GM21390 (cell line): Measurements from ENCODE around the gene SPON1.

Source experiments
- ATAC-seq: cut with Tn5 transposase; IDR thresholded peaks from one replicate; pipeline ENCODE4 v1.9.1; 2021; ENCODE audit not compliant: unreplicated experiment

The SPON1 gene

DNA sequence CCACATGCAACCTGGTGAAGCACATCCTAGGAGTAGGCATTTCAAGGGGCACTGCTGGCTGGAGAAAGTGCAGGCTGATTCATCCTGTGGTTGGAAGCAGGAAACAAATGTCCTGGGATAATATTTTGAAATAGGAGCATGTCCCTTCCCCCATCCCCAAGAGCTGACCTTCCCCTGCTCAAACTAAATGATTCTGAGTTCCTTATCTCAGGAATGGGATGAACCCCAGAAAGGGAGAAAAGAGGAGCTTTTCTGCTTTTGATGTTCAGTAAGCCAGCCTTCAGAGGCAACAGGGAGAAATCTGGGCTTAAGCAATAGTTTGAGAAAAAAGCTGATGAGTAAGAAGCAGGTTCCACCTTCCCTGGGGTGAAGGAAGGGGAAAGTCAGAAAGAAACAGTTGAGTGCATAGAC lies 19.5 kb upstream of the SPON1 start:
- ATAC-seq, result no peak

- no peak for ATAC-seq
These were observed 18.5 kb upstream of the SPON1 start for GRCh38 chr11:13944016-13944415.

- no peak for ATAC-seq
These were observed 17.6 kb upstream of the SPON1 start for GRCh38 chr11:13944911-13945425.

DNA sequence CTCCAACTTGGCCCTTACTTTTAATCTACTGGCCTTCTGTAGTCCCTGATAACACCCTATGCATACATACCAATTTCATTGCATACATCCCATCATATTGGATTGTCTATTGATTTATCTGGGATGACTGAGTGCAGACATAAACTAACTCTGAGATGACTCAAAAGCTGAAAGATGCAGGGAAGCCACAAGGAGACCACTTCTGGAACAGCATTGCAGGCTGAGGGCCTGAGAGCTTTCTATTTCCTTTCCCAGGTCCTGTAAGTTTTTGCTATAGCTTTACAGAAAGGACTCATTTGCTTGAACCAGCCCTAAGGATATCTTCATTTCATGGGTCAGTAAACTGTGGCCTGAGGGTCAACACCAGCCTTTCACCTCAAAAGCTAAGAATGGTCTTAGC lies 15.1 kb upstream of the SPON1 start:
- no peak for ATAC-seq

DNA sequence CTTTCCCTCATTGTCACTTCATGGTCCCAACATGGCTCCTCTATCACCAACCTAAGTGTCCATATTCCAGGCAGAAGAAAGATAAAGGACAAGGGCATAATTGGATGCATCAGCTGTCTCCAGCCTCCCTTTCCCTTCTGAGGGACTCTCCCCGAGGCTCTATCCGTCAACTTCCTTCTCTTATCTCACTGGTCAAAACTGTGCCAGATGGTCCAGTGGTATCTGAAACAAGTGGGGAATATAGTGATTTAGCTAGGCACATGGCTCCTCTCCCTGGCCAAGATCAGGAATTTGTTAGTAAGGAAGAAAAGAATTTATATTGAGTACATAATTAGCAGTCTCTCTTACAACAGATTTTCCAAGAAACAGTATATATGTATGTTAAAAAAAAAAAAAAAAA lies 12.6 kb upstream of the SPON1 start:
- no peak for ATAC-seq

DNA sequence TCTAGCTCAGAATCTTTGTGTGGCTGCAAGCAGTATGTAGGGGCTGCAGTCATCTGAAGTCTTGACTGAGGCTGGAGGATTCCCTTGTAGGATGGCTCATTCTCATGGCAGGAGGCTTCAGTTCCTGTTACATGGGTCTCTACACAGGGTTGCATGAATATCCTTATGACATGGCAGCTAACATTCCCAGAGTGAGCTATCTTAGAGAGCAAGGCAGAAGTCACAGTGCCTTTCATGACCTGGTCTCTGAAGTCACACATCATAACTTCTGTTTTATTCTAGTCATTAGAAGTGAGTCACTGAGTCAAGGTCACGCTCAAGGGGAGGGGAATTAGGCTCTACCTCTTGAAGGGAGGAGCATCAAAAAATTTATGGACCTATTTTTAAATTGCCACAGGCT lies 10.3 kb upstream of the SPON1 start:
- no peak for ATAC-seq

GRCh38 chr11:13952668-13953067 lies 9.9 kb upstream of the SPON1 start:
- ATAC-seq, result no peak

- no peak for ATAC-seq
These were observed 7.9 kb upstream of the SPON1 start for GRCh38 chr11:13954591-13954990.

DNA sequence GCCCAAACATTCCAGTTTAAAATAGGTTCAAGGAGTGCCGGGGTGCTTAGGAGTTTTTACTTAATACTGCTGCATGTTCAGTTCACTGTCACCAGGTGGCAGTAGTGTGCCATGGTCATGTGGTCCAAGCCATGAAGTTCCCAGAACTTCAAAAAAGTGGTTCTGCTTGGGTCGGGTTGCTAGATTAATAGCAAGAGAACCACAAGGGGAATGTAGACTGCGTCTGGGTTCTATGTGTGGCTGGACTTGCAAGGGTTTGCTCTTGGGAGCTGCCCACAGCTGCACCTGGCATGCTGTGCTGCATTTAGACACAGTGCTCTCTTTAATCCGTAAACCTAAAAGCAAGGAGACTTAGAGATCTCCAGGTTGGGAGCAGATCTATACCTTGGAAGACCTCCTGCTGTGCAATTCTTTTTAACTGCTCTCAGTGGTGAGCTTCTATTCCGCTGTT lies 6.5 kb upstream of the SPON1 start:
- ATAC-seq, result peak; percentile 57

DNA sequence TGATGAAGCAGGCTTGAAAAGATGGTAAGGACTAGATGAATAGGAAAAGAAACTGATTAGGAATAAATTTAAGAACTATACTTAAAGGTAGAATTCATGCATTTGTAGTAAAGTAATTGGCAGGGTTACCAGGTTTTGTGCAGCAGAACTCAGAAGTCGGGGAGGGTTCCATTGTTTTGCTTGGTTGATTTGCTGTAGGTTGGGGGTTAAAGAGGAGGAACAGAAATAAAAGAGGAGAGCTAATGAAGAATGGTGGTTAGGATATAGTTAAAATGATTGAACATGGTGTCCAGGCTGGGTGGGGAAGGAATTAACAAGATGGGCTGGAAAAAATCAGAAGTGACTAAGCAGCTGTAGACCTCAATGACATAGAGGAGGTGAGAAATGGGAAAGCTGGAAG lies 5.5 kb upstream of the SPON1 start:
- ATAC-seq, result no peak

DNA sequence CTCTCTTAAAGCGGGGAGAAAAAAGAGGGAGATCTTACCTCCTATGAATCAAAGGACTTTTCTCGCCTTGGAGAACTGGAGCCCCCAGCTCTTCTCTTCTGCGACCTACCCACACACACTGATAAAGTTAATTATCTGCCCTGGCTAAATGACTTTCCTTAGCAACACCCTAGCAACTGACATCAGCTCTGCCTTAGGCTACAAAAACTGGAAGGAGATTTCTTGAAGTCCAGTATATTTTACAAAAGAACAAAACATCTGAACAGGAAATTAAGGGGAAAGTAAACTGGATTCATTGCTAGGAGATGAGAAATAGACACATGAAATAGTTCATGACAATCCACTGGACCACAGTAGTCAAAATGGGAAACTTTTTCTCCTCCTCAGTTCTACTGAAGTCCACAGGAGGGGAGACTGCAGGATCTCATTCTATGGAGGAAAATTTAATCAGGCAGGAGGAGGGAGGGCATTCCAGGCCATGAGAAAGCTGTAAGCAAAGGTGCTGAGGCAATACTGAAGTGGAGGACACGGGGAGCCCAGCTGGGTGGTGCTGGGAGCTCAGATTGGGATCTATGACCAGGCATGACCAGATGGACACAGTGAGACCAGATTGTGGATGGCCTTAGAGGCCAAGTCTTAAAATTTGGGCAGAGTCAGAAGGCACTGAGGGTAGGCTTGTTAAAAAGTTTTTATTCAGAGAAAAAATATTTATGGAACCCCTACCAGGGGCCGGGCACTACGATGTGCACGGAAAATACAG lies 3.7 kb upstream of the SPON1 start:
- ATAC-seq, result no peak

- no peak for ATAC-seq
These were observed 343 bp upstream of the SPON1 start for GRCh38 chr11:13962198-13962561.

- no peak for ATAC-seq
These were observed 836 bp downstream of the SPON1 start for GRCh38 chr11:13963169-13963948.

- ATAC-seq, result no peak
These were observed 1.6 kb downstream of the SPON1 start for GRCh38 chr11:13963949-13964770.

DNA sequence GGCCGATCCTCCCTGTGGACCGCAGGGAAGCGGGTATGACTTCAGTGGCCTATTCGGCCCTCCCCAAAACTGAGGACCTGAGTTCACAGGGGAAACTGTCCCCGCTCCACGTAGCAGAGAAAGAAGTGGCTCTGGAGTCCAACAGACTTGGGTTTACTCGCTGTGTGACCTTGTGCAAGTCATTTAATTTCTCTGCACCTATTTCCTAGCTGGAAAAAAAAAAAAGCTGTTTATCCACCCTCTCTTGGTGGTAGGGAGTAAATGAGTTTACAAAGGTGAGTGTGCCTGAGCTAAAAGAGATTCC lies 2.2 kb downstream of the SPON1 start:
- no peak for ATAC-seq

DNA sequence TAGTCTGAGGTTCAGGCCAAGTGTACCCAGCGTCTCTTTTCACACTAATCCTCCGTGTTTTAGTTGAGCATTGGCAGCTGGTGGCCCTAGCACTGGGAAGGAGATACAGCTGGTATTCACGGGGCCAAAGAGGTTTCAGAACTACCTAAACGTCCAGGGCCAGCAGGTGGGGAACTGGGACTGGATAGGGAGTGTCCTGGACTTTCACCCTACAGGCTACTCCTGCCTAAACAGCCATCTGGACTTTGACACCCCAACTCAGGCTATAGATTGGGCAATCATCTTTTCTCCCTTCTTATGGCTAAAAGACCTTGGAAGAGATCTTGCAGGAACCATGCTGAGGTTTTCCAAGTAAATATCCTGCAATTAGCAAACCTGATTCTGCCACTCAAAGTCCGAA lies 2.8 kb downstream of the SPON1 start:
- ATAC-seq, result no peak

DNA sequence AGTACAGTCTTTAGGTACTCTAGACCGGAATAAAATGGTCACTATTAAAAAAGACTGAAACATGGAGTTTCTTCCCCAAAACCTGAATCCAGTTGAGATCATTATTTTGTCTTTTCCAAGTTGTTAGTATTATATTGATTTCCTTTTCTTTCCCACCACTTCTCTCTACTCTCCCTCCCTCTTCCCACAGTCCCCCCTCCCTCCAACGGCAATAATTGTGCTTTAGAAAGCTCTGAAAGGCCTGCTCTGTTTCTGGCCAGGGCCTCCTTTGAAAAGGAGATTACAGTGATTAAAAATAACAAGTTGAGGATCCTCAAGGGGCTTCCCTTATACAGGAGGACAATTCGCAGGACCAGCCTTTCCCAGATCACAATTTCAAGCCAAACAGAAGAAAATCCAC lies 3.5 kb downstream of the SPON1 start:
- no peak for ATAC-seq

DNA sequence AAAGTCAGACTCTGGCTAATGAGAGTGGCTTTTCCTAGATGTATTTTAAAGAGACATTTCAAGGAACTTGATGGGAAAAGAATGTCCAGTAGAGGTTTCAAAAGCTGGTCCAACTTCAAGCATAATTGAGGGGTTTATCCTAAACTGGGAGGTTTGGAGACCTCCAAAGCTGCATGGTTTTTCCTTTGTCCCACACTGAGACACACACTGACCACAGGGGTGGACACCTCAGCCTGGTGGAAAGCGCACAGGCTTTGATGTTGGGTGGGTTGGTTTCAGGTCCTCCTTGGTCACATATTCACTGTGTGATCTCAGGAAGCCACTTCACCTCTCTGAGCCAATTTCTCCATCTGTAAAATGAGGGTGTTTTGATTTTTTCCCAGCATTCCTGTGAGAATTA lies 4.0 kb downstream of the SPON1 start:
- no peak for ATAC-seq

DNA sequence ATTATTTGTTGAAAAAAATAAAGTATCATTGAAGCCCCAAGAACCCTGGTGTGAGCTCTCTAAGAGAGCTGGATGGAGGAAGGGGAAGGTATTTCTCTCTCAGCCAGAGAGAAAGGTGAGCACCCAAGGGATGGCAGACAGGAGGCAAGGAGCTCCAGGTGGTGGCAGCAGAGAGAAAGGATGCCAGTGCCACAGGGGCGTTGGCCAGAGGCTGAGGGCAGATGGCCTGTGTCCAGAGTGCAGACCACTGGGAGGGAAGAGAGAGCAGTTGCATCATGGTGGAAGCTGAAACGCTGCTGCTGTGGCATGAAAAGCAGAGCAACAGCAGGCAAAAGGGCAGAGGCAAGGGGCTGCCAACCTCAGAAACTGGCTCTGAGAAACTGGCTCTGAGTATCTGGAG lies 8.5 kb downstream of the SPON1 start:
- no peak for ATAC-seq

DNA sequence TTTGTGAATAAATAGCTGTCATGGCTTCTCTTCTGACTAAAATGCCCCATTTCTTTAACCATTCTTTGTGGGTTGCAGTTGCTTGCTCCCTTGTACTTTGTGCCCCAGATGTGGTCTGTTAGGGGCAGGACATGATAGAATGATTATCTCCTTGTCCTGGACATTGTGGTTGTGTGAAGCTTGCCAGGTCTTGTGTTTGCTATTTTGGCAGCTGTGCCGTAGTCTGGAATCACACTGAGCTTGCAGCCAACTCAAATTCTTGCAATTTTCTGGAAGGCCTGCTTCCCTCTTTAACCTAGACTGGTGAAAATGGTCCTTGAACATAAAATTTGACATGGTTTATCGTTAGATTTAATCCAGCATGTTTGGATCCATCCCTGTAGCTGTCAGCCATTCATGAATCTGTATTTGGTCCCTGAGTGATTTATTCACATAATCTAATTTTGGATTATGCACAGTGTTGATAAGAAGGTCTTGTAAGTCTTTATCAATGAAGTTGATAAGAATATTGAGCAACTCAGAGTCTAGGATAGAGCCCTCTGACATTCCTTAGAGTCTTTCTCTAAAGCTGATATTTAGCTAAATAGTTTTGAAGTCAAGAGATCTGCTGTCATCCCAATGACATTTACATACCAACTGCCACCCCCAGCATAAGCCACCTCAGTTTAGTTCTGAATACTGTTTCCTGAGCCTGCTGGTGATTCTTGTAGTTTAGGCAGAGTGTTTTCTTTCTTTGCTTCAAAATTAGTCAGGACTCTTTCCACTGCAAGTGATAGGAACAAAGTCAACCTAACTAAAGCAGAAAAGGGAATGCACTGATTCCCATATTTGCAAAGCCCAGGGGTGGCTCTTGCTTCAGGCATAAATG lies 9.8 kb downstream of the SPON1 start:
- no peak for ATAC-seq

DNA sequence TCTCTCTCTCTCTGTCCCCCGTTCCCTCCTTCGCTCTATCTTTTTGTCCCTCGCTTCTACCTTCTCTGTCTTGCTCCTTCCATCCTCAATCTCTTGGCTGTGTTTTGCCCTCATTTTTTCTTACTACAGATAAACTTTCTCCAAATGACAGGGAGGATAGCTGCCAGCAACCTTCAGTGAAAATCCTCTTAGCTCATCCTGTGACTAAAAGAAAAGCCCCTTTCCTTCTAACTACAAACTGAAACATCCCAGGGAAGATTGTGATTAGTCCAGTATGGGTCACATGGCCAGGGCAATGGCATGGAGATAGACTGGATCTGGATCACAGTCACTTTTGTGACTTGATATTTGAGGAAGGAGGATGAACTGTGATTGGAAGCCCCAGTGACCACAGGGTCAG lies 10.4 kb downstream of the SPON1 start:
- ATAC-seq, result no peak
